H1 (cell line): ENCODE measurements around the gene KIAA1328. TPM values are rescaled to one million over a fixed set of nuclear protein-coding genes. Genes with fewer than 3 reads are reported as not detected.

Experiments used
- NANOG ChIP-seq: IDR thresholded peaks from 2 replicates; pipeline ENCODE4 v1.6.1; 2011; ENCODE audit warnings: low read length, low read depth, mild to moderate bottlenecking, inconsistent platforms; ENCODE audit not compliant: insufficient read depth, poor library complexity, severe bottlenecking
- SAP30 ChIP-seq: fragments of 300-600 bp; sonication (generic); IDR thresholded peaks from 2 replicates; pipeline ENCODE4 v1.7.1; 2012; ENCODE audit warnings: low read length, moderate library complexity, mild to moderate bottlenecking, inconsistent platforms; ENCODE audit not compliant: insufficient read depth, insufficient replicate concordance
- polyA plus RNA-seq, 7 experiments: library from polyadenylated mRNA; depleted of rRNA in 3 of 7; stranded (reverse) in 5 of 7; unstranded in 2 of 7; fragments of >200 nt in 5 of 7; fragments of 200-250 nt in 2 of 7; gene quantifications; 1 replicate in 5 of 7; 2 replicates in 1 of 7; 4 replicates in 1 of 7; pipeline versions ENCODE4 v1.2.1 to v1.2.3, GENCODE V29; 2011 to 2013; ENCODE audit warnings: missing spikeins in 2 of 7, mixed read lengths in 2 of 7
- total RNA-seq: library from RNA; stranded (reverse); fragmentation: NEBNext Ultra II Directional; extraction: Animal tissue kit (Norgen Biotek cat#: 25700); gene quantifications from 2 replicates; pipeline ENCODE4 v1.2.1, GENCODE V29; 2021
- TF ChIP-seq, protein P1 (sequence below): fragments of 300-600 bp; sonication (generic); IDR thresholded peaks from 2 replicates; pipeline ENCODE4 v1.7.1; 2012; ENCODE audit warnings: low read length, moderate library complexity, mild to moderate bottlenecking, inconsistent platforms; ENCODE audit not compliant: insufficient replicate concordance

The KIAA1328 gene
- total and polyA plus RNA-seq, 2 of the 8 experiments (the other 6 are each of a cell fraction or from before 2014, with no cell fraction given), result 2.6 to 5.7 TPM

GRCh38 chr18:36917907-36918306, 89.0 kb downstream of the KIAA1328 start (continued):
- TF ChIP-seq, protein P1, sequence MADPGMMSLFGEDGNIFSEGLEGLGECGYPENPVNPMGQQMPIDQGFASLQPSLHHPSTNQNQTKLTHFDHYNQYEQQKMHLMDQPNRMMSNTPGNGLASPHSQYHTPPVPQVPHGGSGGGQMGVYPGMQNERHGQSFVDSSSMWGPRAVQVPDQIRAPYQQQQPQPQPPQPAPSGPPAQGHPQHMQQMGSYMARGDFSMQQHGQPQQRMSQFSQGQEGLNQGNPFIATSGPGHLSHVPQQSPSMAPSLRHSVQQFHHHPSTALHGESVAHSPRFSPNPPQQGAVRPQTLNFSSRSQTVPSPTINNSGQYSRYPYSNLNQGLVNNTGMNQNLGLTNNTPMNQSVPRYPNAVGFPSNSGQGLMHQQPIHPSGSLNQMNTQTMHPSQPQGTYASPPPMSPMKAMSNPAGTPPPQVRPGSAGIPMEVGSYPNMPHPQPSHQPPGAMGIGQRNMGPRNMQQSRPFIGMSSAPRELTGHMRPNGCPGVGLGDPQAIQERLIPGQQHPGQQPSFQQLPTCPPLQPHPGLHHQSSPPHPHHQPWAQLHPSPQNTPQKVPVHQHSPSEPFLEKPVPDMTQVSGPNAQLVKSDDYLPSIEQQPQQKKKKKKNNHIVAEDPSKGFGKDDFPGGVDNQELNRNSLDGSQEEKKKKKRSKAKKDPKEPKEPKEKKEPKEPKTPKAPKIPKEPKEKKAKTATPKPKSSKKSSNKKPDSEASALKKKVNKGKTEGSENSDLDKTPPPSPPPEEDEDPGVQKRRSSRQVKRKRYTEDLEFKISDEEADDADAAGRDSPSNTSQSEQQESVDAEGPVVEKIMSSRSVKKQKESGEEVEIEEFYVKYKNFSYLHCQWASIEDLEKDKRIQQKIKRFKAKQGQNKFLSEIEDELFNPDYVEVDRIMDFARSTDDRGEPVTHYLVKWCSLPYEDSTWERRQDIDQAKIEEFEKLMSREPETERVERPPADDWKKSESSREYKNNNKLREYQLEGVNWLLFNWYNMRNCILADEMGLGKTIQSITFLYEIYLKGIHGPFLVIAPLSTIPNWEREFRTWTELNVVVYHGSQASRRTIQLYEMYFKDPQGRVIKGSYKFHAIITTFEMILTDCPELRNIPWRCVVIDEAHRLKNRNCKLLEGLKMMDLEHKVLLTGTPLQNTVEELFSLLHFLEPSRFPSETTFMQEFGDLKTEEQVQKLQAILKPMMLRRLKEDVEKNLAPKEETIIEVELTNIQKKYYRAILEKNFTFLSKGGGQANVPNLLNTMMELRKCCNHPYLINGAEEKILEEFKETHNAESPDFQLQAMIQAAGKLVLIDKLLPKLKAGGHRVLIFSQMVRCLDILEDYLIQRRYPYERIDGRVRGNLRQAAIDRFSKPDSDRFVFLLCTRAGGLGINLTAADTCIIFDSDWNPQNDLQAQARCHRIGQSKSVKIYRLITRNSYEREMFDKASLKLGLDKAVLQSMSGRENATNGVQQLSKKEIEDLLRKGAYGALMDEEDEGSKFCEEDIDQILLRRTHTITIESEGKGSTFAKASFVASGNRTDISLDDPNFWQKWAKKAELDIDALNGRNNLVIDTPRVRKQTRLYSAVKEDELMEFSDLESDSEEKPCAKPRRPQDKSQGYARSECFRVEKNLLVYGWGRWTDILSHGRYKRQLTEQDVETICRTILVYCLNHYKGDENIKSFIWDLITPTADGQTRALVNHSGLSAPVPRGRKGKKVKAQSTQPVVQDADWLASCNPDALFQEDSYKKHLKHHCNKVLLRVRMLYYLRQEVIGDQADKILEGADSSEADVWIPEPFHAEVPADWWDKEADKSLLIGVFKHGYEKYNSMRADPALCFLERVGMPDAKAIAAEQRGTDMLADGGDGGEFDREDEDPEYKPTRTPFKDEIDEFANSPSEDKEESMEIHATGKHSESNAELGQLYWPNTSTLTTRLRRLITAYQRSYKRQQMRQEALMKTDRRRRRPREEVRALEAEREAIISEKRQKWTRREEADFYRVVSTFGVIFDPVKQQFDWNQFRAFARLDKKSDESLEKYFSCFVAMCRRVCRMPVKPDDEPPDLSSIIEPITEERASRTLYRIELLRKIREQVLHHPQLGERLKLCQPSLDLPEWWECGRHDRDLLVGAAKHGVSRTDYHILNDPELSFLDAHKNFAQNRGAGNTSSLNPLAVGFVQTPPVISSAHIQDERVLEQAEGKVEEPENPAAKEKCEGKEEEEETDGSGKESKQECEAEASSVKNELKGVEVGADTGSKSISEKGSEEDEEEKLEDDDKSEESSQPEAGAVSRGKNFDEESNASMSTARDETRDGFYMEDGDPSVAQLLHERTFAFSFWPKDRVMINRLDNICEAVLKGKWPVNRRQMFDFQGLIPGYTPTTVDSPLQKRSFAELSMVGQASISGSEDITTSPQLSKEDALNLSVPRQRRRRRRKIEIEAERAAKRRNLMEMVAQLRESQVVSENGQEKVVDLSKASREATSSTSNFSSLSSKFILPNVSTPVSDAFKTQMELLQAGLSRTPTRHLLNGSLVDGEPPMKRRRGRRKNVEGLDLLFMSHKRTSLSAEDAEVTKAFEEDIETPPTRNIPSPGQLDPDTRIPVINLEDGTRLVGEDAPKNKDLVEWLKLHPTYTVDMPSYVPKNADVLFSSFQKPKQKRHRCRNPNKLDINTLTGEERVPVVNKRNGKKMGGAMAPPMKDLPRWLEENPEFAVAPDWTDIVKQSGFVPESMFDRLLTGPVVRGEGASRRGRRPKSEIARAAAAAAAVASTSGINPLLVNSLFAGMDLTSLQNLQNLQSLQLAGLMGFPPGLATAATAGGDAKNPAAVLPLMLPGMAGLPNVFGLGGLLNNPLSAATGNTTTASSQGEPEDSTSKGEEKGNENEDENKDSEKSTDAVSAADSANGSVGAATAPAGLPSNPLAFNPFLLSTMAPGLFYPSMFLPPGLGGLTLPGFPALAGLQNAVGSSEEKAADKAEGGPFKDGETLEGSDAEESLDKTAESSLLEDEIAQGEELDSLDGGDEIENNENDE, result no peak
- TF ChIP-seq NANOG, result no peak
- no peak for TF ChIP-seq SAP30
